ENCODE measurements around the gene DTX1. TPM values are rescaled to one million over a fixed set of nuclear protein-coding genes. Genes with fewer than 3 reads are reported as not detected.

DTX1 gene
- total RNA-seq, 1 donor from 2014 or later, result not detected

- no peaks in the 10 kb centered on the region for H3K9me3 Mint-ChIP-seq (ENCODE audit: low read depth)
- no peak overlapping the region for H3K27ac Mint-ChIP-seq (ENCODE audit: unreplicated experiment)
- peaks cover 8% of the 10 kb centered on the region for H3K4me1 Mint-ChIP-seq (ENCODE audit: low read depth)
- no peak for DNase-seq (ENCODE audit: low spot score)
- no peak for TF ChIP-seq CTCF (IDR thresholded peaks at IDR 0.05)
- no peaks in the 10 kb centered on the region for H3K36me3 Mint-ChIP-seq (ENCODE audit: low read depth)
- no peak overlapping the region for H3K4me3 Mint-ChIP-seq (ENCODE audit: unreplicated experiment)
- peaks cover 30% of the 10 kb centered on the region for H3K27me3 Mint-ChIP-seq (ENCODE audit: low read depth)
Measured at GRCh38 chr12:113019025-113019424, 37.5 kb upstream of the DTX1 start.

GRCh38 chr12:113021500-113021899 is 35.0 kb upstream of the DTX1 start:
- Mint-ChIP-seq H3K27me3 (ENCODE audit: low read depth) (peaks cover 24% of the 10 kb centered on the region), H3K4me1 (ENCODE audit: low read depth) (peaks cover 8% of the 10 kb centered on the region), H3K9me3 (ENCODE audit: low read depth) (no peaks in the 10 kb centered on the region), H3K36me3 (ENCODE audit: low read depth) (no peaks in the 10 kb centered on the region), H3K27ac (ENCODE audit: unreplicated experiment) (no peak overlapping the region), H3K4me3 (ENCODE audit: unreplicated experiment) (no peak overlapping the region)
- no peak for DNase-seq (ENCODE audit: low spot score)
- TF ChIP-seq CTCF (IDR thresholded peaks at IDR 0.05), result no peak

- Mint-ChIP-seq H3K36me3 (ENCODE audit: low read depth) (no peaks in the 10 kb centered on the region), H3K4me3 (ENCODE audit: unreplicated experiment) (no peak overlapping the region), H3K27ac (ENCODE audit: unreplicated experiment) (no peak overlapping the region)
Measured at GRCh38 chr12:113022563-113023297, 33.8 kb upstream of the DTX1 start.

GRCh38 chr12:113027726-113028125 is 28.8 kb upstream of the DTX1 start:
- H3K4me1 Mint-ChIP-seq (ENCODE audit: low read depth), result peaks cover 3% of the 10 kb centered on the region
- peaks cover 37% of the 10 kb centered on the region for H3K27me3 Mint-ChIP-seq (ENCODE audit: low read depth)
- H3K36me3 Mint-ChIP-seq (ENCODE audit: low read depth), result no peaks in the 10 kb centered on the region
- H3K9me3 Mint-ChIP-seq (ENCODE audit: low read depth), result no peaks in the 10 kb centered on the region
- no peak for TF ChIP-seq CTCF (IDR thresholded peaks at IDR 0.05)
- no peak overlapping the region for H3K4me3 Mint-ChIP-seq (ENCODE audit: unreplicated experiment)
- H3K27ac Mint-ChIP-seq (ENCODE audit: unreplicated experiment), result no peak overlapping the region
- no peak for DNase-seq (ENCODE audit: low spot score)

More at GRCh38 chr12:113022563-113023297, 33.8 kb upstream of the DTX1 start:
- DNase-seq (ENCODE audit: low spot score), result no peak
- TF ChIP-seq CTCF (IDR thresholded peaks at IDR 0.05), result no peak
- Mint-ChIP-seq H3K27me3 (ENCODE audit: low read depth) (peaks cover 28% of the 10 kb centered on the region), H3K4me1 (ENCODE audit: low read depth) (peaks cover 8% of the 10 kb centered on the region), H3K9me3 (ENCODE audit: low read depth) (no peaks in the 10 kb centered on the region)

GRCh38 chr12:113030875-113031525 is 25.5 kb upstream of the DTX1 start:
- Mint-ChIP-seq H3K4me3 (ENCODE audit: unreplicated experiment) (no peak overlapping the region), H3K36me3 (ENCODE audit: low read depth) (no peaks in the 10 kb centered on the region), H3K27ac (ENCODE audit: unreplicated experiment) (no peak overlapping the region), H3K27me3 (ENCODE audit: low read depth) (peaks cover 28% of the 10 kb centered on the region), H3K4me1 (ENCODE audit: low read depth) (peaks cover 3% of the 10 kb centered on the region), H3K9me3 (ENCODE audit: low read depth) (no peaks in the 10 kb centered on the region)
- peak; percentile 88 for TF ChIP-seq CTCF (IDR thresholded peaks at IDR 0.05)
- no peak for DNase-seq (ENCODE audit: low spot score)
